ENCODE measurements around the gene SPINK9.

The SPINK9 gene

GRCh38 chr5:148336704-148337435 lies 1.5 kb downstream of the SPINK9 start:
- H3K36me3 ChIP-seq (ENCODE audit: control insufficient read depth, insufficient read depth, low read length) = no peaks in the 10 kb centered on the region
- H3K9ac ChIP-seq (ENCODE audit: low read length) = no peak overlapping the region
- H3K27me3 ChIP-seq (ENCODE audit: control insufficient read depth, insufficient read depth, low read length) = no peaks in the 10 kb centered on the region
- no peaks in the 10 kb centered on the region for H3K4me1 ChIP-seq (ENCODE audit: control insufficient read depth, insufficient read depth, low read length)
- no peak overlapping the region for H3K27ac ChIP-seq (ENCODE audit: low read depth, low read length)
- H3K4me3 ChIP-seq (ENCODE audit: low read length) = no peak overlapping the region

DNA sequence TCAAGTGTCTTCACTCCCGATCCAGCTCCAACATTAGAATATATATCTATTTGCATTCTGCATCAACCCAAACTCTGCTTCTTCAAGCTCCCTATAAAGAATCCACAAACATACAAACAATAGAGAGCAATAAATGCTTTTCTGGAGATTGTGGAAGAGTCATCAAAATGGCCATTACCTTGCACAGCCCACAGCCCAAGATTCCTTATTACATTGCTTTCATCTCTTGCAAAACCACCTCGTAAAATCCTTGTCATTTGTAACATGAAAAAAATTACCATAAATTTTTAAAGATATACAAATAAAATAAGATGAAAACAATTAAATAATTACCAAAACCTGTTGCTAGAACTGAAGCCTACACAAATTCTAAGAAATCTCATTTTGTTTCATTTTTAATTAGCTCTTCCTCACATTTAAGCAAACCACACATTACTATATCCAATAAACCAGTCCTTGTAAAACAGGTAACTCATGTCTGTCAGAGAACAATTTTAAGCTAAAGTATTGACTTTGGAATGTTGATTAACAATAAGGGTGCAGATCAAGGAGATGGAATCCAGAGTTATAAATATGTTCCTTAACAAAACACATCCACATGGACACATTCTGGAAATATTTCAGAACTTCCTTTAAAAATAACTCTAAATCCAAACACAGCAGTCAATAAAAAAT lies 7.1 kb downstream of the SPINK9 start:
- Histone ChIP-seq H3K4me3 (ENCODE audit: low read length) (no peak overlapping the region), H3K36me3 (ENCODE audit: control insufficient read depth, insufficient read depth, low read length) (no peaks in the 10 kb centered on the region), H3K9ac (ENCODE audit: low read length) (no peak overlapping the region), H3K4me1 (ENCODE audit: control insufficient read depth, insufficient read depth, low read length) (no peaks in the 10 kb centered on the region), H3K27me3 (ENCODE audit: control insufficient read depth, insufficient read depth, low read length) (no peaks in the 10 kb centered on the region), H3K27ac (ENCODE audit: low read depth, low read length) (no peak overlapping the region)

GRCh38 chr5:148343046-148343407 lies 7.7 kb downstream of the SPINK9 start:
- no peaks in the 10 kb centered on the region for H3K4me1 ChIP-seq (ENCODE audit: control insufficient read depth, insufficient read depth, low read length)
- H3K9ac ChIP-seq (ENCODE audit: low read length) = no peak overlapping the region
- no peak overlapping the region for H3K27ac ChIP-seq (ENCODE audit: low read depth, low read length)
- H3K27me3 ChIP-seq (ENCODE audit: control insufficient read depth, insufficient read depth, low read length) = no peaks in the 10 kb centered on the region
- H3K36me3 ChIP-seq (ENCODE audit: control insufficient read depth, insufficient read depth, low read length) = no peaks in the 10 kb centered on the region
- no peak overlapping the region for H3K4me3 ChIP-seq (ENCODE audit: low read length)

GRCh38 chr5:148343603-148344487 lies 8.5 kb downstream of the SPINK9 start:
- no peaks in the 10 kb centered on the region for H3K36me3 ChIP-seq (ENCODE audit: control insufficient read depth, insufficient read depth, low read length)
- H3K27ac ChIP-seq (ENCODE audit: low read depth, low read length) = no peak overlapping the region
- H3K9ac ChIP-seq (ENCODE audit: low read length) = no peak overlapping the region
- no peaks in the 10 kb centered on the region for H3K27me3 ChIP-seq (ENCODE audit: control insufficient read depth, insufficient read depth, low read length)
- H3K4me3 ChIP-seq (ENCODE audit: low read length) = no peak overlapping the region
- H3K4me1 ChIP-seq (ENCODE audit: control insufficient read depth, insufficient read depth, low read length) = no peaks in the 10 kb centered on the region

DNA sequence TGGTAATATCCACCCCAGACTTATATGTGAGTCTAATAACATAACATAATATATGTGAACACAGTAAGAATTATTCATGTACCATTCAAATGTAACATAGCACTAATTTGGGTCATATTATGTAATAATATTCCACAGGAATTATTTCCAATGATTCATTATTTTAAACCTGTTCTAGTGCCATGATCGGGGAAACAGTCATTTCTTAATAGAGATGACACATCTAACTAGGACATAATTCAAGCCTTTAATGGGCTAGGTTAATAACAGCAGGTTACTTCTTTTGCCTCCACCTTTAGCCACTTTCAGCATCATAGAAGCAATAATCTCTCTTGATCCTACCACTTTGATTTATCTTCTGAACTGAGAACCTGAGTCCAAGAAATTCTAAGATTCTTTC lies 12.3 kb downstream of the SPINK9 start:
- Histone ChIP-seq H3K4me1 (ENCODE audit: control insufficient read depth, insufficient read depth, low read length) (no peaks in the 10 kb centered on the region), H3K9ac (ENCODE audit: low read length) (no peak overlapping the region), H3K27me3 (ENCODE audit: control insufficient read depth, insufficient read depth, low read length) (no peaks in the 10 kb centered on the region), H3K36me3 (ENCODE audit: control insufficient read depth, insufficient read depth, low read length) (no peaks in the 10 kb centered on the region), H3K27ac (ENCODE audit: low read depth, low read length) (no peak overlapping the region), H3K4me3 (ENCODE audit: low read length) (no peak overlapping the region)

- H3K4me3 ChIP-seq (ENCODE audit: low read length) = no peak overlapping the region
- H3K4me1 ChIP-seq (ENCODE audit: control insufficient read depth, insufficient read depth, low read length) = no peaks in the 10 kb centered on the region
- H3K27me3 ChIP-seq (ENCODE audit: control insufficient read depth, insufficient read depth, low read length) = no peaks in the 10 kb centered on the region
- no peaks in the 10 kb centered on the region for H3K36me3 ChIP-seq (ENCODE audit: control insufficient read depth, insufficient read depth, low read length)
- H3K9ac ChIP-seq (ENCODE audit: low read length) = no peak overlapping the region
- no peak overlapping the region for H3K27ac ChIP-seq (ENCODE audit: low read depth, low read length)
These were observed 17.3 kb downstream of the SPINK9 start for GRCh38 chr5:148352696-148353095.

DNA sequence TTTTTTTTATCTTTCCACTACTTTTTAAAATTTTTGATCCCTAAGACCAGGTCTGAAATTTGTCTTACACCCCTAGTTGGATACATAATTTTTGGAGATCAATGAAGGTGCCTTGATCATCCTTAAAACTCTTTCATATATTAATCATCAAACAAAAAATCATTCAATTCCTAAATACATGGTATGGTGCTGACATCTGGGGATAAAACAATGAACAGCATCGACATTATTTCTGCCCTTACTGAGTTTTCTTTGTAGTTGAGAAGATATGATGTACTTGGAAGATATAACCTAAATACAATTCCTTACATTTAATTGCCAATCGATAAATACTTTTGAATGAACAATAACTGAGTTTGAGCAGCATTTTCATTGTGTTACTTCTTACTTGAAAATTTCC lies 18.3 kb downstream of the SPINK9 start:
- Histone ChIP-seq H3K4me1 (ENCODE audit: control insufficient read depth, insufficient read depth, low read length) (no peaks in the 10 kb centered on the region), H3K27me3 (ENCODE audit: control insufficient read depth, insufficient read depth, low read length) (no peaks in the 10 kb centered on the region), H3K36me3 (ENCODE audit: control insufficient read depth, insufficient read depth, low read length) (no peaks in the 10 kb centered on the region), H3K9ac (ENCODE audit: low read length) (no peak overlapping the region), H3K27ac (ENCODE audit: low read depth, low read length) (no peak overlapping the region), H3K4me3 (ENCODE audit: low read length) (no peak overlapping the region)

- H3K36me3 ChIP-seq (ENCODE audit: control insufficient read depth, insufficient read depth, low read length) = no peaks in the 10 kb centered on the region
- no peak overlapping the region for H3K9ac ChIP-seq (ENCODE audit: low read length)
- H3K27me3 ChIP-seq (ENCODE audit: control insufficient read depth, insufficient read depth, low read length) = no peaks in the 10 kb centered on the region
- H3K4me1 ChIP-seq (ENCODE audit: control insufficient read depth, insufficient read depth, low read length) = no peaks in the 10 kb centered on the region
- no peak overlapping the region for H3K4me3 ChIP-seq (ENCODE audit: low read length)
- no peak overlapping the region for H3K27ac ChIP-seq (ENCODE audit: low read depth, low read length)
These were observed 29.0 kb downstream of the SPINK9 start for GRCh38 chr5:148364343-148364742.

GRCh38 chr5:148368299-148368698 lies 32.9 kb downstream of the SPINK9 start:
- Histone ChIP-seq H3K4me1 (ENCODE audit: control insufficient read depth, insufficient read depth, low read length) (no peaks in the 10 kb centered on the region), H3K36me3 (ENCODE audit: control insufficient read depth, insufficient read depth, low read length) (no peaks in the 10 kb centered on the region), H3K9ac (ENCODE audit: low read length) (no peak overlapping the region), H3K4me3 (ENCODE audit: low read length) (no peak overlapping the region), H3K27me3 (ENCODE audit: control insufficient read depth, insufficient read depth, low read length) (no peaks in the 10 kb centered on the region), H3K27ac (ENCODE audit: low read depth, low read length) (no peak overlapping the region)

DNA sequence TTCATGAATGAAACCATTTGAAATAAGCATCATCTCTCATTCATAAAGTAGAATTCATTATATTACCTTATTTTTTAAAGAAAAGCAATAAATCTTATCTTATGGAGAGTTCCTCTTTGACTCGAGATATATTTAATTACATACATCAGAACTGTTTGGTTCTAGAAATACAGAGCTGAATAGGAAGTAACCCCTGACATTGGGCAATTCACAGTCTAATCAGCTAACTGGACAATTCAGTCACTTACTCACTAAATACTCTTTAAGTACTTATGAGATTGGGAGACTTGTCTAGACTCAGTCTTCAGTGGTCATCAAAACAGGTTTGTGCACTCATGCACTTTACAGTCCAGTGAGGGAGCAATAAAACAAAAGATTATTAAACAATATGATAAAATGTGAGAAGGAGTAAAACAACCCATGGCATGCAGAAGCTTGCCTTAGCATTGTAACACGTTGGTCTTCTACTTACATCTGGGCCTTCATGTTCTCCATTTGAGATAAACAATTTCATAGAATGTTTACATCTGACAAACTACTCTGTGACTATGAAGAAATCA lies 36.9 kb downstream of the SPINK9 start:
- no peaks in the 10 kb centered on the region for H3K36me3 ChIP-seq (ENCODE audit: control insufficient read depth, insufficient read depth, low read length)
- no peak overlapping the region for H3K4me3 ChIP-seq (ENCODE audit: low read length)
- no peak overlapping the region for H3K9ac ChIP-seq (ENCODE audit: low read length)
- no peaks in the 10 kb centered on the region for H3K4me1 ChIP-seq (ENCODE audit: control insufficient read depth, insufficient read depth, low read length)
- no peaks in the 10 kb centered on the region for H3K27me3 ChIP-seq (ENCODE audit: control insufficient read depth, insufficient read depth, low read length)
- no peak overlapping the region for H3K27ac ChIP-seq (ENCODE audit: low read depth, low read length)

DNA sequence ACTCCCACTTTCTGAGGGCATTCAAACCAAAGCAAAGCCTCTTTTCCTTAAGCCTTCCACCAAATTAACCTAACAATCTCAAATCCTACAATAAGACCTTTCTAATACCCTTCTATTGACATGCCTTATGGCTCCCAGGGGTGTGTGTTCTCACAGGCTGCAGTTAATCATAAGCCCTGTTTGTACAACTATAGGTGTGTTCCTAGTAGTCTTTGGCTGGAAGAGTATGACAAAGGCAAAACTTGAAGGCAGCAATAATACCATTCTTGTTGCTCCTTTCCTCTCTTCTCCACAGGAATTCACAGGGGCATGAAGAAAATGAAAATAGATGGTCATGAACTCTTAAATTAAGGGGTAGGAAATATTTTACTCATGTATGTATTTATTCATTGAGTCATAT lies 37.5 kb downstream of the SPINK9 start:
- no peaks in the 10 kb centered on the region for H3K27me3 ChIP-seq (ENCODE audit: control insufficient read depth, insufficient read depth, low read length)

GRCh38 chr5:148374690-148375360 lies 39.5 kb downstream of the SPINK9 start:
- no peak overlapping the region for H3K4me3 ChIP-seq (ENCODE audit: low read length)
- no peaks in the 10 kb centered on the region for H3K36me3 ChIP-seq (ENCODE audit: control insufficient read depth, insufficient read depth, low read length)
- no peaks in the 10 kb centered on the region for H3K27me3 ChIP-seq (ENCODE audit: control insufficient read depth, insufficient read depth, low read length)
- no peak overlapping the region for H3K27ac ChIP-seq (ENCODE audit: low read depth, low read length)
- no peak overlapping the region for H3K9ac ChIP-seq (ENCODE audit: low read length)
- H3K4me1 ChIP-seq (ENCODE audit: control insufficient read depth, insufficient read depth, low read length) = no peaks in the 10 kb centered on the region

More for the DNA sequence above, 37.5 kb downstream of the SPINK9 start:
- Histone ChIP-seq H3K4me1 (ENCODE audit: control insufficient read depth, insufficient read depth, low read length) (no peaks in the 10 kb centered on the region), H3K36me3 (ENCODE audit: control insufficient read depth, insufficient read depth, low read length) (no peaks in the 10 kb centered on the region), H3K27ac (ENCODE audit: low read depth, low read length) (no peak overlapping the region), H3K9ac (ENCODE audit: low read length) (no peak overlapping the region), H3K4me3 (ENCODE audit: low read length) (no peak overlapping the region)

Data from rectal smooth muscle tissue (tissue), 1 donor.